ENCODE results near the gene MANBA.

GRCh38 chr4:102692474-102692873, 68.3 kb downstream of the MANBA start:
- TF ChIP-seq, protein P1, sequence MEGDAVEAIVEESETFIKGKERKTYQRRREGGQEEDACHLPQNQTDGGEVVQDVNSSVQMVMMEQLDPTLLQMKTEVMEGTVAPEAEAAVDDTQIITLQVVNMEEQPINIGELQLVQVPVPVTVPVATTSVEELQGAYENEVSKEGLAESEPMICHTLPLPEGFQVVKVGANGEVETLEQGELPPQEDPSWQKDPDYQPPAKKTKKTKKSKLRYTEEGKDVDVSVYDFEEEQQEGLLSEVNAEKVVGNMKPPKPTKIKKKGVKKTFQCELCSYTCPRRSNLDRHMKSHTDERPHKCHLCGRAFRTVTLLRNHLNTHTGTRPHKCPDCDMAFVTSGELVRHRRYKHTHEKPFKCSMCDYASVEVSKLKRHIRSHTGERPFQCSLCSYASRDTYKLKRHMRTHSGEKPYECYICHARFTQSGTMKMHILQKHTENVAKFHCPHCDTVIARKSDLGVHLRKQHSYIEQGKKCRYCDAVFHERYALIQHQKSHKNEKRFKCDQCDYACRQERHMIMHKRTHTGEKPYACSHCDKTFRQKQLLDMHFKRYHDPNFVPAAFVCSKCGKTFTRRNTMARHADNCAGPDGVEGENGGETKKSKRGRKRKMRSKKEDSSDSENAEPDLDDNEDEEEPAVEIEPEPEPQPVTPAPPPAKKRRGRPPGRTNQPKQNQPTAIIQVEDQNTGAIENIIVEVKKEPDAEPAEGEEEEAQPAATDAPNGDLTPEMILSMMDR (conservative IDR thresholded peaks at IDR 0.05) = no peak
- no peak for TF ChIP-seq ZFX (IDR thresholded peaks at IDR 0.05)
